Mesothelial cell of epicardium (in vitro differentiated cells): ENCODE measurements around the gene CFAP45. TPM values are rescaled to one million over a fixed set of nuclear protein-coding genes. Genes with fewer than 3 reads are reported as not detected.

Experiments
- DNase-seq, 2 experiments: peaks; one replicate each; pipeline ENCODE4 v3.0.0; 2021; ENCODE audit warnings: low spot score in 2 of 2; ENCODE audit not compliant: unreplicated experiment in 2 of 2
- H3K27ac Mint-ChIP-seq: 2 replicates; pipeline ENCODE4 v1.8.0; 2021; ENCODE audit warnings: mixed read lengths
- H3K27me3 Mint-ChIP-seq: 2 replicates; pipeline ENCODE4 v1.8.0; 2021; ENCODE audit warnings: low read depth, mixed read lengths
- H3K36me3 Mint-ChIP-seq: 2 replicates; pipeline ENCODE4 v1.8.0; 2021; ENCODE audit warnings: mixed read lengths
- H3K4me1 Mint-ChIP-seq: 2 replicates; pipeline ENCODE4 v1.8.0; 2021; ENCODE audit warnings: mixed read lengths
- H3K4me3 Mint-ChIP-seq: 2 replicates; pipeline ENCODE4 v1.8.0; 2021; ENCODE audit warnings: mild to moderate bottlenecking, moderate library complexity, mixed read lengths
- H3K9me3 Mint-ChIP-seq: 2 replicates; pipeline ENCODE4 v1.8.0; 2021; ENCODE audit warnings: mixed read lengths
- total RNA-seq: library from RNA; stranded (reverse); gene quantifications from 3 replicates; pipeline ENCODE4 v1.2.1, GENCODE V29; 2021
- TF ChIP-seq, protein P1 (sequence below): fragments of 200-600 bp; sonication (generic); IDR thresholded peaks from one replicate; pipeline ENCODE4 v1.5.0; 2021; ENCODE audit warnings: antibody characterized with exemption; ENCODE audit not compliant: unreplicated experiment

Gene CFAP45, protein sequence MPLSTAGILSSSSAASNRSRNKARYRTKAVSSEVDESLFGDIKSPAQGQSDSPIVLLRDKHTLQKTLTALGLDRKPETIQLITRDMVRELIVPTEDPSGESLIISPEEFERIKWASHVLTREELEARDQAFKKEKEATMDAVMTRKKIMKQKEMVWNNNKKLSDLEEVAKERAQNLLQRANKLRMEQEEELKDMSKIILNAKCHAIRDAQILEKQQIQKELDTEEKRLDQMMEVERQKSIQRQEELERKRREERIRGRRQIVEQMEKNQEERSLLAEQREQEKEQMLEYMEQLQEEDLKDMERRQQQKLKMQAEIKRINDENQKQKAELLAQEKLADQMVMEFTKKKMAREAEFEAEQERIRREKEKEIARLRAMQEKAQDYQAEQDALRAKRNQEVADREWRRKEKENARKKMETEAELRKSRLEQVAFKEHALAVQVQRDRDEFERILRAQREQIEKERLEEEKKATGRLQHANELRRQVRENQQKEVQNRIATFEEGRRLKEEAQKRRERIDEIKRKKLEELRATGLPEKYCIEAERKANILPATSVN
- total RNA-seq = 0.18 to 0.20 TPM (median 0.20 TPM) in 3 replicates

- DNase-seq = peak; percentile 69 to 72
- Mint-ChIP-seq H3K27me3 (peaks cover 2% of the 10 kb centered on the region), H3K36me3 (peaks cover 2% of the 10 kb centered on the region), H3K4me3 (peak within 1 kb of the TSS; percentile 16), H3K4me1 (peaks cover 27% of the 10 kb centered on the region), H3K9me3 (peaks cover 8% of the 10 kb centered on the region), H3K27ac (peak within 1 kb of the TSS; percentile 96)
- TF ChIP-seq, protein P1, sequence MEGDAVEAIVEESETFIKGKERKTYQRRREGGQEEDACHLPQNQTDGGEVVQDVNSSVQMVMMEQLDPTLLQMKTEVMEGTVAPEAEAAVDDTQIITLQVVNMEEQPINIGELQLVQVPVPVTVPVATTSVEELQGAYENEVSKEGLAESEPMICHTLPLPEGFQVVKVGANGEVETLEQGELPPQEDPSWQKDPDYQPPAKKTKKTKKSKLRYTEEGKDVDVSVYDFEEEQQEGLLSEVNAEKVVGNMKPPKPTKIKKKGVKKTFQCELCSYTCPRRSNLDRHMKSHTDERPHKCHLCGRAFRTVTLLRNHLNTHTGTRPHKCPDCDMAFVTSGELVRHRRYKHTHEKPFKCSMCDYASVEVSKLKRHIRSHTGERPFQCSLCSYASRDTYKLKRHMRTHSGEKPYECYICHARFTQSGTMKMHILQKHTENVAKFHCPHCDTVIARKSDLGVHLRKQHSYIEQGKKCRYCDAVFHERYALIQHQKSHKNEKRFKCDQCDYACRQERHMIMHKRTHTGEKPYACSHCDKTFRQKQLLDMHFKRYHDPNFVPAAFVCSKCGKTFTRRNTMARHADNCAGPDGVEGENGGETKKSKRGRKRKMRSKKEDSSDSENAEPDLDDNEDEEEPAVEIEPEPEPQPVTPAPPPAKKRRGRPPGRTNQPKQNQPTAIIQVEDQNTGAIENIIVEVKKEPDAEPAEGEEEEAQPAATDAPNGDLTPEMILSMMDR = no peak
Observed at GRCh38 chr1:159900086-159900680, at the start of gene CFAP45. CFAP45 (minus strand) TSS chr1:159900165; CDS start chr1:159900098, 67 bp downstream.

- Mint-ChIP-seq H3K27ac (peak overlapping the region; percentile 14), H3K27me3 (peaks cover 17% of the 10 kb centered on the region), H3K4me3 (no peak overlapping the region), H3K4me1 (peaks cover 53% of the 10 kb centered on the region), H3K9me3 (no peaks in the 10 kb centered on the region), H3K36me3 (no peaks in the 10 kb centered on the region)
- DNase-seq = no peak
- TF ChIP-seq, protein P1 = no peak
Observed at GRCh38 chr1:159949123-159949522, 49.2 kb upstream of the CFAP45 start.

- Mint-ChIP-seq H3K9me3 (no peaks in the 10 kb centered on the region), H3K27ac (peak overlapping the region; percentile 76), H3K4me3 (no peak overlapping the region), H3K4me1 (peaks cover 60% of the 10 kb centered on the region), H3K27me3 (peaks cover 10% of the 10 kb centered on the region), H3K36me3 (no peaks in the 10 kb centered on the region)
- TF ChIP-seq, protein P1 = no peak
- DNase-seq = no peak
Observed at GRCh38 chr1:159947942-159948341, 48.0 kb upstream of the CFAP45 start.

GRCh38 chr1:159946242-159947187 is 46.5 kb upstream of the CFAP45 start:
- TF ChIP-seq, protein P1 = no peak
- no peaks in the 10 kb centered on the region for H3K9me3 Mint-ChIP-seq
- DNase-seq = no peak
- H3K4me3 Mint-ChIP-seq = peak overlapping the region; percentile 93
- peak overlapping the region; percentile 77 for H3K27ac Mint-ChIP-seq
- H3K36me3 Mint-ChIP-seq = no peaks in the 10 kb centered on the region
- peaks cover 4% of the 10 kb centered on the region for H3K27me3 Mint-ChIP-seq
- H3K4me1 Mint-ChIP-seq = peaks cover 73% of the 10 kb centered on the region

DNA sequence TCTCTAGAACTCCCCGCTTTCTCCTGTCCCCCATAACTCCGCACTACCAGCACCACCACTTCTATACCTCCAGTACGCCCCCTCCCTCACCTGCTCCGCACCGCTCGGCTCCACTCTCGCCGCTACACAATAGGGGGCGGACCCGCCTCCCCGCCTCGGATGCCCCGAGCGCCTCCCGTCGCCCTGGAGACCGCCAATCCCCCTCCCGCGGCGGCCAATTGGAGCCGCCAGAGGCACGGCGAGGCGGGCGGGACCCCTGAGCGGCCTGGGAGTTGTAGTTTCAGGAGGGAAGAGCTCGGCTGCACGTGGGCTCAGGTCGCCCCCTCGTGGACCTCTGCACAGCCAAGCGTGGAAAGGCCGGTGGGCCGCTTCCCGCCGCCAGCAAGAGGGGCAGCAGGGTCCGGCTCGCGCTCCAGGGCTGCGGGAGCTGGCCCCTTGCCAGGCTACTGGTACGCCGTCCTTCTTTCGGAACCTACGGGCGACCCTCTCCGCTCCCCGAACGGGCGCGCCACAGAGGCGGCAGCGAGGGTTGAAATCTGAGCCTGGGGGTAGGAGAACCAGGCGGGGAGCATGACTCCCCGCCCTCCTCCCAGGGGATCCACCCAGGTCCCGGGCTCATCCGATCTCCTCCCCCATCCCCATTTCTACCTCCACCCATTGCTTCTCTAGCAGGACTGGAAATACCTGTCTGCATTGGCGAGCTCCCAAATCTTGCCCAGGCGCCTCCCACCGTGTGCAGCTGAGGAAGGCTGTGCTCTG is 45.7 kb upstream of the CFAP45 start, which contains the start of gene IGSF9:
TSS of gene IGSF9 (minus strand) at position 131 of the 759 bp plus-strand sequence. CDS start 2,159 bp downstream, outside the sequence.
- peak within 1 kb of the TSS; percentile 95 for H3K27ac Mint-ChIP-seq
- DNase-seq = peak; percentile 87 to 96
- no peaks in the 10 kb centered on the region for H3K9me3 Mint-ChIP-seq
- TF ChIP-seq, protein P1 = peak; percentile 56
- H3K36me3 Mint-ChIP-seq = no peaks in the 10 kb centered on the region
- H3K4me1 Mint-ChIP-seq = peaks cover 75% of the 10 kb centered on the region
- H3K4me3 Mint-ChIP-seq = peak within 1 kb of the TSS; percentile 93
- H3K27me3 Mint-ChIP-seq = peaks cover 2% of the 10 kb centered on the region
